ENCODE measurements around the gene PEBP1.

The PEBP1 gene

GRCh38 chr12:118101051-118101450 is 34.9 kb upstream of the PEBP1 start:
- no peak for TF ChIP-seq CTCF (IDR thresholded peaks at IDR 0.05)
- Histone ChIP-seq H3K36me3 (no peaks in the 10 kb centered on the region), H3K9me3 (no peaks in the 10 kb centered on the region), H3K4me1 (ENCODE audit: control insufficient read depth in 1 of 2, insufficient read depth in 1 of 2, low read depth in 1 of 2, low read length in 1 of 2) (peaks cover 15 to 20% of the 10 kb centered on the region in 2 experiments), H3K4me3 (ENCODE audit: low read depth in 1 of 2, low read length in 1 of 2) (no peak overlapping the region), H3K27me3 (peaks cover 48% of the 10 kb centered on the region), H3K27ac (no peak overlapping the region)

GRCh38 chr12:118102070-118102469 is 33.9 kb upstream of the PEBP1 start:
- Histone ChIP-seq H3K36me3 (no peaks in the 10 kb centered on the region), H3K27me3 (peaks cover 48% of the 10 kb centered on the region), H3K4me1 (ENCODE audit: control insufficient read depth in 1 of 2, insufficient read depth in 1 of 2, low read depth in 1 of 2, low read length in 1 of 2) (peaks cover 15 to 20% of the 10 kb centered on the region in 2 experiments), H3K27ac (no peak overlapping the region), H3K4me3 (ENCODE audit: low read depth in 1 of 2, low read length in 1 of 2) (no peak overlapping the region), H3K9me3 (no peaks in the 10 kb centered on the region)
- TF ChIP-seq CTCF (IDR thresholded peaks at IDR 0.05) = no peak

GRCh38 chr12:118102609-118103008 is 33.3 kb upstream of the PEBP1 start:
- Histone ChIP-seq H3K4me1 (ENCODE audit: control insufficient read depth in 1 of 2, insufficient read depth in 1 of 2, low read depth in 1 of 2, low read length in 1 of 2) (peaks cover 15 to 20% of the 10 kb centered on the region in 2 experiments), H3K27ac (no peak overlapping the region), H3K27me3 (peaks cover 48% of the 10 kb centered on the region), H3K36me3 (no peaks in the 10 kb centered on the region), H3K4me3 (ENCODE audit: low read depth in 1 of 2, low read length in 1 of 2) (peak overlapping the region in 1 of 2 experiments; percentile 71), H3K9me3 (no peaks in the 10 kb centered on the region)
- no peak for TF ChIP-seq CTCF (IDR thresholded peaks at IDR 0.05)

GRCh38 chr12:118103201-118103600 is 32.7 kb upstream of the PEBP1 start:
- Histone ChIP-seq H3K27ac (no peak overlapping the region), H3K4me1 (ENCODE audit: control insufficient read depth in 1 of 2, insufficient read depth in 1 of 2, low read depth in 1 of 2, low read length in 1 of 2) (peaks cover 15 to 20% of the 10 kb centered on the region in 2 experiments), H3K36me3 (no peaks in the 10 kb centered on the region), H3K27me3 (peaks cover 48% of the 10 kb centered on the region), H3K4me3 (ENCODE audit: low read depth in 1 of 2, low read length in 1 of 2) (peak overlapping the region; percentile 65 to 71), H3K9me3 (no peaks in the 10 kb centered on the region)
- no peak for TF ChIP-seq CTCF (IDR thresholded peaks at IDR 0.05)

GRCh38 chr12:118103601-118104382 is 32.1 kb upstream of the PEBP1 start, which contains the start of gene VSIG10:
Gene VSIG10 (minus strand): TSS chr12:118104011. CDS start chr12:118103671, 340 bp downstream.
- no peak for TF ChIP-seq CTCF (IDR thresholded peaks at IDR 0.05)
- no peaks in the 10 kb centered on the region for H3K9me3 ChIP-seq
- no peaks in the 10 kb centered on the region for H3K36me3 ChIP-seq
- H3K4me3 ChIP-seq (ENCODE audit: low read depth in 1 of 2, low read length in 1 of 2) = peak within 1 kb of the TSS; percentile 65 to 71
- peaks cover 15 to 20% of the 10 kb centered on the region in 2 experiments for H3K4me1 ChIP-seq (ENCODE audit: control insufficient read depth in 1 of 2, insufficient read depth in 1 of 2, low read depth in 1 of 2, low read length in 1 of 2)
- H3K27me3 ChIP-seq = peaks cover 48% of the 10 kb centered on the region
- no peak within 1 kb of the TSS for H3K27ac ChIP-seq
